ENCODE results near the gene POP7.

DNA sequence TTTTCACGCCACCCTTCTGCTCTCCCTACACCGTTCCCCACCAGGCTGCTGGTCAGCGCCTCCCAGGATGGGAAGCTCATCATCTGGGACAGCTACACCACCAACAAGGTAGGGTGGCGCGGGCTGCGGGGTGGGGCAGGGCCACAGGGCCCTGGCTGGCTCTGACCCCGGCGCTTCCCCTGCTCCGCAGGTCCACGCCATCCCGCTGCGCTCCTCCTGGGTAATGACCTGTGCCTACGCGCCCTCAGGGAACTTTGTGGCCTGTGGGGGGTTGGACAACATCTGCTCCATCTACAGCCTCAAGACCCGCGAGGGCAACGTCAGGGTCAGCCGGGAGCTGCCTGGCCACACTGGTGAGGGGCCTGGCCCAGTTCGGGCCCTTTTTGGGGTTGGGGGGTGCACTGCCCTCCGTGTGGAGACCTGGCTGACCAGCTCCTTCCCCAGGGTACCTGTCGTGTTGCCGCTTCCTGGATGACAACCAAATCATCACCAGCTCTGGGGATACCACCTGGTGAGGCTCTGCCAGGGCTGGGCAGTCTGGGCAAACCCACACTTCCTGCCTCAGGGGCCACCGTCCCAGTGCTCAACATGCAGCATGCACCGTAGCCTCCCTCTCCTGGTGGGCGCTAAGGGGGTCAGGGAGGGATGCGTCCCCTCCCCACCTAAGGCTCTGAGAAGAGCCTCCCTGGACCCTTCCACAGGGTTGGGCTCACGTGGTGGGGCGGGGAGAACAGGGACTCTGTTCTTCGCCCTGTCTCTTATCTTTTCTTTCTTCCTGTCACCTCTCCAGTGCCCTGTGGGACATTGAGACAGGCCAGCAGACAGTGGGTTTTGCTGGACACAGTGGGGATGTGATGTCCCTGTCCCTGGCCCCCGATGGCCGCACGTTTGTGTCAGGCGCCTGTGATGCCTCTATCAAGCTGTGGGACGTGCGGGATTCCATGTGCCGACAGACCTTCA is 28.3 kb upstream of the POP7 start:
- TF ChIP-seq, protein P1, sequence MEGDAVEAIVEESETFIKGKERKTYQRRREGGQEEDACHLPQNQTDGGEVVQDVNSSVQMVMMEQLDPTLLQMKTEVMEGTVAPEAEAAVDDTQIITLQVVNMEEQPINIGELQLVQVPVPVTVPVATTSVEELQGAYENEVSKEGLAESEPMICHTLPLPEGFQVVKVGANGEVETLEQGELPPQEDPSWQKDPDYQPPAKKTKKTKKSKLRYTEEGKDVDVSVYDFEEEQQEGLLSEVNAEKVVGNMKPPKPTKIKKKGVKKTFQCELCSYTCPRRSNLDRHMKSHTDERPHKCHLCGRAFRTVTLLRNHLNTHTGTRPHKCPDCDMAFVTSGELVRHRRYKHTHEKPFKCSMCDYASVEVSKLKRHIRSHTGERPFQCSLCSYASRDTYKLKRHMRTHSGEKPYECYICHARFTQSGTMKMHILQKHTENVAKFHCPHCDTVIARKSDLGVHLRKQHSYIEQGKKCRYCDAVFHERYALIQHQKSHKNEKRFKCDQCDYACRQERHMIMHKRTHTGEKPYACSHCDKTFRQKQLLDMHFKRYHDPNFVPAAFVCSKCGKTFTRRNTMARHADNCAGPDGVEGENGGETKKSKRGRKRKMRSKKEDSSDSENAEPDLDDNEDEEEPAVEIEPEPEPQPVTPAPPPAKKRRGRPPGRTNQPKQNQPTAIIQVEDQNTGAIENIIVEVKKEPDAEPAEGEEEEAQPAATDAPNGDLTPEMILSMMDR (conservative IDR thresholded peaks at IDR 0.05; ENCODE audit: low read length), result no peak
- TF ChIP-seq EZH2phosphoT487 (IDR thresholded peaks at IDR 0.05; ENCODE audit: borderline replicate concordance), result no peak

All from Loucy (cell line).